A673 (cell line): Measurements from ENCODE around the gene SLC16A7.

Experiments
- CTCF ChIP-seq: fragments of 300-800, 200-600 bp; sonication (generic); conservative IDR thresholded peaks from 2 replicates; pipeline ENCODE4 v1.5.1; 2017; ENCODE audit warnings: low read depth, mild to moderate bottlenecking, antibody characterized with exemption, low read length, moderate library complexity, mixed read lengths
- EZH2 ChIP-seq: fragments of 200-600 bp; sonication (generic); IDR thresholded peaks from 2 replicates; pipeline ENCODE4 v1.6.1; 2017; ENCODE audit warnings: borderline replicate concordance, low read depth, mild to moderate bottlenecking, mixed read lengths, antibody characterized with exemption, low read length; ENCODE audit not compliant: poor library complexity, severe bottlenecking

- no peak for TF ChIP-seq EZH2
- no peak for TF ChIP-seq CTCF
Observed at GRCh38 chr12:59736786-59737185, 141.0 kb downstream of the SLC16A7 start.
